HG02610 (cell line): ENCODE data around the gene NME7.
A peak's percentile ranks its signal among the peaks of the same experiment; 100 is the strongest.

Experiments
- ATAC-seq: cut with Tn5 transposase; IDR thresholded peaks from one replicate; pipeline ENCODE4 v1.9.1; 2021; ENCODE audit warnings: mild to moderate bottlenecking, moderate library complexity; ENCODE audit not compliant: unreplicated experiment

The NME7 gene

DNA sequence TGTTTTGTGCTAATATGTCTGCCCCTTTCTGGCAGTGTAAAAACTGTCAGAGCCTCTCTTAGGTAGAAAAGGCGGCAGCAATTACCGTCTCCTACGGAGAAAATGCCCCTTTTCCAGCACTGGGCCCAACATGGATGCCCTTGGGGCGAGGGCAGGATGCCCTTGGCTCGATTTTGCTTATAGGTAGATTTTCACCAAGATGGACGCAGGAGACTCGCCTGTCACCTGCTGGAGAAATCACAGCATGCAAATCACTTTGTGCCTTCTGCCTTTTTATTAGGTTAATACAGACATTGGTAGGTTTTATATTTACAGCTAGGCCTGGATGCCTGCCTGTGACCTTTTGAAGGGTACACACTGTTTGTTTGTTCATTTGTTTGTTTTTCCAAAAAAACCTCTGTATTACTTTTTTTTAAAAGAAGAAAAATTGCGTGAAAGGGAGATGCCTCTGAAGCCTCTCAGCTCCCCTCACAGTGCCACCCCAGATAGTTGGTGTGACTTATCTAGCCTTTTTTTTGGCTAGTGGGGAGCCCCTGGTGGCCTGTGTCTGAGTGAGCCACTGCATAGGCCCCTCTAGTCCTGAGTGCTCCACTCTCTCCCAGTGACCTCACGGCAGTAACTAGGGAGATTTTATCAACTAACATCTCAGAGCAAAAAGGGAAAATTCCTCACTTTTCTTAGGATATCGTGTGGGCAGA, 258.6 kb downstream of the NME7 start:
- ATAC-seq, result no peak

DNA sequence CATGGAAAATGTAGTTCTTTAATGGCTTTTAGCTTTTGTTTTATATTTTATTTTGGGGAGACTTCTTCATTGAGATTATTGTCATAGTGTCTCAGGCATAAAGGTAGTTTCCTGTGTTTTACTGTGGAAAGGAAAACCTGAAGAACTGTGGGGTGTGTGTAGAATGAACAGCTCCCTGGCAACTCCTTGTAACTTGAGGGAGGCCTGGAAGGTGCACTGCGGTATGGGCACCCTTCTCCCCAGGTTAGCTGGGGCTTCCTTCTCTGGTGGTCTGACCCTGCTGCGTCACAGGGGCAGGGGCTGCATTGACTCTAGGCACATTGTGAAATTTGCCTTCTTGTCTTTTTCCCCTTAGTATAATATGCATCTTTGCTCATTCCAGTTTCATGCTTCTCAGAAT, 259.4 kb downstream of the NME7 start:
- no peak for ATAC-seq

DNA sequence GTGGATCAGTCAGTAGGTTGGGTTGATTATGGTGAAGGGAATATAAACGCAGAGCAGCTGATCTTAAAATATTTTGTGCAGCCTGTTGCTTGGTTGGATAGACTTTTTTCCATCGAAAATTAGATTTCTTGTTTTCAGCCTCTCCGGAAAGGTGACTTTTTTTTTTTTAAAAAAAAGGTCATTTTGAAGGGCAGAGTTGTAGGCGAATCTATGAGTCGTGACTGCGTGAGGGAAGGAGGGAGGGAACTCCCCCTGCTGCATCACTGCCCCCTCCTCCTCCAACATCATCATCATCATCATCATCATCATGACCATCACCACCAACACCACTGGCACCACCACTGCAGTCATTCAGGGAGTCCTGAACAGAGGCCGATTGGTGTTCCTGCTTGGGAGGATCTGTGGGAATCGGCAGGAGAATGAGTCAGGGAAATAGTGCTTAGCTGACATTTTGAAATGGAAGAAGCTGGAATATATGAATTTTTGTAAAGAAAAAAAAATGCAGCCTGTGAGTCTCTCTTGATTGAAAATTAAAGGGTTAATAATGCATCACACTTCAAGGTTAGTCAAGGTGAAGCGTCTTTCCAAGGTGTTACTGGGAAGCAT, 259.9 kb downstream of the NME7 start:
- ATAC-seq, result no peak

DNA sequence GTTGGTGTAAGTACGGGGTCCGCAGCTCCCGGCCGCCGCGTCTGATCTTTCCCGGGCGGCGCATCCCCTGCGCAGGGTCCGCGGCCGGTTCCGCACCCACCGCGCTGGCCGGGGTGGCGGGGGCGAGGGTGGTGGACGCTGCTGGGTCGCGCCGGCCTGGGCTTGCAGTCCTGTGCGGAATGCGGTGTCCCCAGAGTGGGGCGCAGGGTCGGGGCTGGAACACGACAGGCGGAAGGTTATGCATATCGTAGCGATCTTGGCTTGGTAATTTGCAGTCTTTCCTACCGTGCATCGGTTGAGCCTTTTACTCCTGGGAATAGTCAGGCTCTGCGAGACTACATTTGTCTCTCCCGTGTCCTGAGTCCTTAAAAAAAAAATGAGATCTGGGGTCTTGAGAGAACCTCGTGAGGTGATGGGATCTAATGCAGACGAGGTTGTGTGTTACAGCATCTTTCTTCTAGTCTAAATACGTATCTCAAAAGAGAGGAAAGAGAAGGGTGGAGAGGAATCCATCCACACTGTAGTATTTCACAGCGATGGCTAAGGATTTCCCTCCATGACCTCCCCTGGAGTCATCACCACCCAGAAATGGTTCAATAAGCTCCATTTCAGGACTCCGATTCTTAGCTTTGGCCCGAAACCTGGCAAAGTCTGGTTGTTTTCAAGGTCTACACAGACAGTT, 260.5 kb downstream of the NME7 start:
- no peak for ATAC-seq

DNA sequence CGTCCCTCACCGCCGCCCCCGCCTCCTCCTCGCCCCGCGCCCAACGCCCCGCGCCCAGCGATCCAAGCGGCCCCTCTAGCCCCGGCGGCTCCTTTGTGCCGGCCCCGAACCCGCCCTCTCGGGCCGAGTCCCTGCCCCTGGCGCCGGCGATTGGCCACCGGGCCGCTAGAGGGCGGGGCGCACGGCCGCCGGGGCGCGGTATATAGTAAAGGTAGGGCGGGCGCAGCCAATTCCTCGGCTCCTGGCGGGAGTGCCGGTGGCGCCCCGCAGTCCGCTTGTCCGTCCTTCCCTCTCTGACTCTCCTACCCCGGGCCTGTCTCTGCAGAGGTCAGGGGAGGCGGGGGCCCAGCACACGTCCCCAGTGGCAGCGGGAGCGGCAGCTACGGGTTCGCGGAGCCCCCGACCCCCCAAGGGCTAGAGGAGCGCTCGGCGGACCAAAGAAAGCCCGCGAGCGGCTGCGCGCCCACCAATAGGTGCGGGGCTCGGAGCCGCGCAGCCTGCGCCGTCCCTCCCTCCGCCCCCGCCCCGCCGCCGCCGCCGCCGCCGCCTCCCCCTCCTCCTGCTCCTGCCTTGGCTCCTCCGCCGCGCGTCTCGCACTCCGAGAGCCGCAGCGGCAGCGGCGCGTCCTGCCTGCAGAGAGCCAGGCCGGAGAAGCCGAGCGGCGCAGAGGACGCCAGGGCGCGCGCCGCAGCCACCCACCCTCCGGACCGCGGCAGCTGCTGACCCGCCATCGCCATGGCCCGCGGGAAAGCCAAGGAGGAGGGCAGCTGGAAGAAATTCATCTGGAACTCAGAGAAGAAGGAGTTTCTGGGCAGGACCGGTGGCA, 261.3 kb downstream of the NME7 start, which contains the start of gene ATP1B1:
Gene ATP1B1 (plus strand): TSS at position 596 of the 826 bp plus-strand sequence. CDS start 140 bp downstream, at position 736.
- peak; percentile 90 for ATAC-seq

DNA sequence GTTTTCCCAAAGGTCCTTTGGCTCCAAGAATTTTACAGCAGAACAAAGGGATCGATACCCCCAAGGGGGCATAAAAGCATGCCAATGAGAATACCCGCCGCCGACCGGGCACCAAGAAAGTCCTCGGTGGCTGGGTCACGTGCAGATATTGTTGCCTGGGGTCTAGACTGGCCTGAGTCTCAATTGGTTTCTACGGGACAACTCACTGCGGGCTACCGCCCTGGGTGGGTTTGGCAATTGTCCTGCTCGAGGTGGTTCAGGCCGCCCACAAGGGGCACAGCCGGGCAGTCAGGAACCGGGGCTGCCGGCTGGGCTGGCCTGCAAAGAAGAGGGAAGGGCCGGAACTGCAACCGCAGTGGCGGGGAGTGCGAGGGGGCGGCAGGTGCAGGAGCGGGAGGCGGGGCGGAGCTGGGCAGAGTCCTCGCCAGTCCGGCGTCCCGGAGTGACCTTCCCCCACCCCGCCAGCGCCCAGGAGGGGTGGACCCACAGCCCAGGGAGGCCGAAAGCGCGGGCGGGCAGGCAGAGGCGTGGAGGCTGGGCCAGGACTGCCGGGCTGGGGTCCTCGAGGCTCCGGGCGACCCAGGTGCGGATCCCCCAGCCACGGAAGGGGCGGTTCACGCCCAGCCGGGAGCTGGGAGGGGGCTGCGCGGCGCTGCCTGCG, 262.0 kb downstream of the NME7 start:
- peak; percentile 11 for ATAC-seq

DNA sequence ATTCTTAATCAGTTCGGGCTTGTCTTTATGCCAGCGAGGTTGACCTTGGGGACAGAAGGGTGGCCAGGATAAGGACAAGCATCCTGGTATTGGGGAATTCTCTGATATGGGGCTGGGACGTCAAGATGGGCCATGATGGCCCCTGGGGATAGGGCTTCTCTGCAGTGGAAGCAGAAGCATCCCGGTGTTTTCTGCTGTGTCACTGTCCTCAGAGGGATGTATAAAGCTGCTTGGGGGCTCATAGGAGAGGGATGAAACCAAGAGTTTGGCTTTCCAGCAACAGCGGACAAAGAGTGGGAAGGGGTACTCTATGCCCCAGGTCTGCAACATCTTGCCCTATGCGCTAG, 262.5 kb downstream of the NME7 start:
- ATAC-seq, result no peak

DNA sequence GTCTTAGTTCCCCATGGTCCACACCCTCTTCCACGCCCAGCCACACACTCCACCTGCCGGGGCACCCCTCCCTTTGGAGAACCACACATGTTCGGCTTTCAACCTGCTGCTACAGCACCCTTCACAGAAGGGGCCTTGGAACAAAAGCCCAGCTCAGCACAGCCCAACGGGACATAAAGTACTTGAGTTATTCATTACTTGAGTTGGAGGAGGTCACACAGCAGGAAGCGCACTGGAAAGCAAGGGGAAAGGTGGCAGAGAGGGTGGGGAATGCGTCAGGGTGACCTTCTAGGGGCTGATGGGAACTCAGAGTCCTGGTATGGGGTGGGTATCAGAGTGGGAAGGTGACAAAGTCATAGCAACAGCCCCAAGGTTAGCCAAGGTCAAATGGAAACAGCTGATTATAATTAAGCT, 264.1 kb downstream of the NME7 start:
- ATAC-seq, result no peak

DNA sequence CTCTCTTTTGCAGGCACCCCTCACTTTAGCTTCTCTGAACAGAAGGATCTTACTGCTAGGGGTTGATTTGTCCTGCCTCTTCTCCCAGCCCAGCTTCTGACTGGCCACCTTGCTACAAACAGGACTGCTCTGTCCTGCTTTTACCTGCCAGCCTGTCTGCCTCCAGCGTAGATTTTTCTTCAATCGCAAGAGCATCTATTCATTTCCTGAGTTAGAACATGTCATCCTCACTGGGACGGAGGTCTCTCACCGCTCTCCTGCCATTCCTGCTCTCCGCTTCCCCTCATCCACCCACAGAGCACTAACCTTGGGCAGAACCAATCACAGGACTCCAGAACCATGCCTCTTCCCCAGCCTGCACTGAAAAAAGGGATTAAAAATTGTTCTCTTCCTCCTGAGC, 264.6 kb downstream of the NME7 start:
- no peak for ATAC-seq

DNA sequence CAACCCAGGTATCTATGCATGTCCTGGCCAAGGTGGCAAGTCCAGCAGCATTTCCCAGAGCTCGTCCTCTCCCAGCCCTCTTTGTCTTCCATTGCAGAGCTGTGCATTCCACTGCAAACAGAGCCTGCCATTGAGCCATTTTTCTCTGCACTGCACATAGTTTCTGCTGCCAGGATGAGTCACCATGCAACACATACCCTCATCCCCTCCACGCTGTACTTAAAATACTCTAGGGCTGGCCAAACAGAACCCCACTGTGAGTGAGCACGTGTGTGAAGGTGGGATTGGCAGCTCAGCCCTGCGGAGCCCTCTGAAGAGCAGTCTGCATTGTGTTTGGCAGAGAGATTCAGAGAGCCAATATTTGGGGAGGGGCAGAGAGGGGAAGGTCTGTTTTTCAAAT, 265.0 kb downstream of the NME7 start:
- ATAC-seq, result no peak

DNA sequence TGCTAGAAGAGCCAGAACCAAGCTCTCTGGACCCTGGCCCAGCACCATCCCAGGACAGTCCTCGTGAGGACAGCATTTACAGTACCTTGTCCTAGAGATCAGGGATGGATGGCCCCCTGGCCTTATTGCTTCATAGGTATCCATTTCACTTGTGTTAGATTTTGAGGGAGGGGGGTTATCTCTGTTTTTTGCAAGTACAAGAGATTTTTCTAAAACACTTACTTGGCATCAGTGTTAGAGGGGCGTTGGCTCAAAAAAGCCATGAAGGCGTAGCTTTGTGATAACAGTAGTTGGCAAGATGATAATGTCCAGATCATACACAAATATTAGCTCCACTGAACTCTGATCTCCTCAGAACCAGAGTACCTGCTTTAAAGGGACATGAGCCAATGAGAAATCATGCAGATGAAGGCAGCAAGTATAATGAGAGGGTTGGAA, 266.9 kb downstream of the NME7 start:
- ATAC-seq, result no peak

DNA sequence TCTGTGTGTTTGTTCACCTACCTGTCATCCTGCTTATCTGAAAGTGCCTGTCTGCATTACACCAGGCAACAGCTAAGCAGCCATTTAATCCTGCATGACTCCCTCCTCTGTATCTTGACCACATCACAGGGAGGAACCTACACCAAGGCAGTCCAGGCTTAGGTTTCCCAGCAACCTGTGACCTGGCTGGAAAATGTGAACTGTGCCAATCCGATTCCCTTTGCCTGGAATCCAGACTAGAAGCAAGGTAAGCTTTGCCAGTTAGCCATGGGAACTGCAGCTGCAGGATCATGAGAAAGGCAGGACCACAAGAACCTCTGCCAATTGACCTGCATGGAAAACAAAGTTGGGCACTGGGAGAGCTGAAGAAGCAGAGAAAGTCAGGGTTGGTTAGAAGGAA, 267.4 kb downstream of the NME7 start:
- ATAC-seq, result no peak

DNA sequence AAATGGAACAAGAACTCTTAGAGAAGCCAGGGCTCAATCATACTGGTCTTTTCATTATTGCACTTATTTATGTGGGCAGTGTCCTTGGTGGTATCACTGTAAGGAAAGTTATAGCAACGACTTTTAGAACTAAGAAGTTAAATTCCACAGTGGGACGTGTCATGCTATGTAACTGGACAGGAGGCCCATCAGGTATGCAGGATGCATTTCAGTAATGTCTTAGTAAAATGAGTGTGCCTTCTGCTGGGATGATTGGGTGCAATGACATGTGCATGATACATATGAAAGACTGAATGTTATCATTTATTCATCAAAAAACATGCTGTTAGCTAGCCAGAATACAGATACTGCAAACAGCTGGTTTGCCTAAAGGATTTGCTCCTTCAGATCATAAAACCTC, 268.0 kb downstream of the NME7 start:
- no peak for ATAC-seq

DNA sequence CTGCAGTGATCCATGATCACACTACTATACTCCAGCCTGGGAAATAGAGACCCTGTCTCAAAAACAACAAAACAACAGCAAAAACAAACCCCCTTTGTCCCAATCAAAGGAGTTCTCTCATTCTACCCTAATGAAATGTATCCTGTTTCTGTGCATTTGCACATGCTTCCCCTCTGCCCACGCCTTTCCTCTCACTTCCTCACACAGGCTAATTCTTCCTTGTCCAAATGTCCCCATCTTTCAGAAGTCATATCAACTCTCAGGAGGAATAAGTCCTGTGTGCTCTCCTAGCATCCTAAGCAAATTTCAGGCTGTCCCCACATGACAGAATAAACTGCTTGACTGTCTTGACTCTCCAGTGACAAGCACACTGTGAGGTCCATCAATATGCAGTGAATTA, 269.2 kb downstream of the NME7 start:
- no peak for ATAC-seq

DNA sequence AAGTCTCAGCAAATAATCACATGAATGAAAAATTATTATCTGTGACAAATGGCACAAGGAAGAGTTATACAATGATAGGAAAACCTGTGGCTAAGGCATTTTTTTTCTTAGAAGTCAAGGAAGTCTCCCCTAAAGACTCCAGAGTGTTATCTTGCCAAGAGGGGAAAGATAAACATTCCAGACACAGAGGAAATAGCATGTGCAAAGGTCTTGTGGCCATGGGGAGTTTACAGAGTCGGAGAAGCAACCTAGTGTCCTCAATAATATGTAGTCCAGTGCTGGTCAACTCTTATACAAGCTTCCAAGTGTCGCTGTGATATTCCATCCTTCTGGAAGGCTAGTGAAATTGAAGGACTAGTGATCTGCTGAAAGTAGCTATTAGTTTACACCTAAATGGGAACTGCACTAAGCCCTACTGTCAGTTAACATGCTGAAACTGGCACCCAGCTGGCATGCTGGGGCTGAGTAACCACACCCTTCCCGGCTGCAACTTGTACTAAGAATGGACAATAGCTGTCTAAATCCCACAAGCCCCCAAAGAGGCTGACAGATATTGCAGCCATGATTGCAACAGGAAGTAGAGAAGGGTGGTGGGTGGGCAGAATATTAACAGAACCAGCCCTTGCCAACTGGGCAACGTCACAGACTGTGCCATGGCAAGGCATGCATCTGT, 272.6 kb downstream of the NME7 start:
- ATAC-seq, result no peak

DNA sequence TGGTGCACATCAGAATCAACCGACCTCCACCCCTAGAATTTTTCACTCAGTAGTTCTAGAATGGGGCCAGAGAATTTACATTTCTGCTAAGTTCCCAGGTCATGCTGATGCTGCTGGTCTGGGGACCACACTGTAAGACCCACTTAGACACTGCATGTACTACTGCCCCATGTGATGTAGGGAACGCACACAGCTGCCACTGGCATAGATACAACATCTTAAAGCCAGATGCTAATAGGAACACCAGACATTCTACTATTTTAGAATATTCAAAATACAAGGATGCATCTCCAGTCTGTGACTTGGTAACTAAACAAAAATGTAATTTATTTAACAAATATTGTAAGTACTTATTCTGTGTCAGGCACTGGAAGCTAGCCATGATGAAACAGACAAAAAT, 275.2 kb downstream of the NME7 start:
- no peak for ATAC-seq

DNA sequence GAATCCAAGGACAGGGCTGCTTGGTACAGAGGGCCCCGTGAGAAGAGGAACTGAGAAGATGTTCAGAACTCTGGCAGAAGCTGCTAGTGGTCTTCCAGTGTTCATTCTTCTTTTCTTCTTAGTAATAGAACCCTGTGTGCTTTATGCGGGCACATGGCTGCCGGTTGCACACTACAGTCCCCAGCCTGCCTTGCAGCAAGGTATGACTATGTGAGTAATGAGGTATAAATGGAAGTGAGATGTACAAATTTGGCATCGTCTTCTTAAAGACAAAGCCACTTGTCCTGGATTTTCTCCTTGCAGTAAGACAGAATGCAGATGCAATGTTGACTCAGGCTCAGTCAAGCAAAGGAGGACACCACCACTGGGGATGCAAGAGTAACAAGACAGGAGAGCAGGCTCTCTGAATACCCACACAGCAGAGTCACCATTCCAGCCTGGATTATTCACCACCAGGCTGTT, 276.1 kb downstream of the NME7 start:
- peak; percentile 75 for ATAC-seq

DNA sequence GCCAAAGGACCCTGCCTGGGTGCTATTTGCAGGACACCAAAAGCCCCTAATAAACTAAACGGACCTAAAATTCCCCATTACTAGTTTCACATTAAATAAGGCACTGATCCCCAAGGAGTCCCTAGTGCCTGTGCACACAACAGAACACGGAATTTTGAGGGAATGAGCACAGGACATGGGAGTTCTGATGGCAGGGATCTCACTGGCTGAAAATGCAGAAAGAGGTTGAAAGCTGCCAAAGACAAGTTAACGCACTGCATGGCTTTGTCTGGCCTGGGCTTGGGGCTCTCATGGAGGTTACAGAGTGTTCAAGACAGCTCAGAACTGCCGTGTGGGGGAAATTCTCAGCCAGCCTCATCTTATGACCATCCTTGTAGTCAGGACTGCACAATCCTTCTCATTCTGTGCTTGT, 276.7 kb downstream of the NME7 start:
- peak; percentile 73 for ATAC-seq

DNA sequence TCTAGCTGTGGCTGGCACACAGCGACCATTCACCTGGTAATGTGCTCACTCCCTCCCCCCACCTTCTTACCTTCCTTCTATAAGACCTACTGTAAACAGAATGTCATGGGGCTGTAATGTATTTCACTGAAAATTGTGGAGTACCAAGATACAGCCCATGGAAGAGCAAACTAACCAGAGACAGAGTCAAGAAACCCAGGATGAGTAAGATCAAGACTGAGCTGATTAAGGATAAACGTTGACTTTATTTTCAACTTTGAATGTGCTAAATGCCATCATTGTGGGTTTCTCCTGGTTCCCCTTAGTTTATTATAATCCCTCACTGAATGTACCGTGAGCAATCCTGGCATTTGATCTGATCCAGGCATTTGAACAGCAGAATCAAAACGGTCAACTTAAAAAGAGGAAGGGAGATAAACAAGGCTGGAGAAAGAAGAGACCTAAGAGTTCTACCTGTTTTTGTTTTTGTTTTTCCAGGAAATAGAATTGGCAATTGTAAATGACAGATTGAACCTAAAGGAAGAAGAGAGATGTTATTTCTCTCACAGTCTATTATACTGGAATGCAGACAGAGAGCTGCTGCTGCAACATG, 277.2 kb downstream of the NME7 start:
- no peak for ATAC-seq

DNA sequence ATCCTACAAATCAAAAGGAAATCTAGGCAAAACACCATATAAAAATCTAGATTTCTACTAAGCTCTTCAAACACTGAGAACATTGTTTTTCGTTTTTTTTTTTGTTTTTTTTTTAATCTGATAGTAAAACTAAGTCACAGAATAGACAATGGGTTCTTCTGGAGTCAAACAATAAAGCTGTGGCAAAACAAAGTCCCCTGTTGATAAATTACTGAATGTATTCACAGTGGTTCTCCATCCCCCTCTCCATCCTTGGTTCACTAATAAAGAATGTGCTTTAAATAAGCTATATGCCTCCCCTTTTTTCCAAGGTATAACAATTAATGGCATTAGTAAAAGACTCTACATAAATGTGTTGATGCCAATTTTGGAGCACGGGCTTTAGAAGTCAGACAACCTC, 277.8 kb downstream of the NME7 start:
- no peak for ATAC-seq
